GM23248 (cell line): Measurements from ENCODE around the gene PRICKLE1.

Experiments
- EZH2 ChIP-seq: fragments of 200-600 bp; sonication (generic); IDR thresholded peaks from 2 replicates; pipeline ENCODE4 v1.6.1; 2018; ENCODE audit warnings: antibody characterized with exemption, mild to moderate bottlenecking; ENCODE audit not compliant: insufficient read depth, poor library complexity, severe bottlenecking
- EZH2phosphoT487 ChIP-seq: fragments of 200-600 bp; sonication (generic); IDR thresholded peaks from 2 replicates; pipeline ENCODE4 v1.6.1; 2018; ENCODE audit warnings: antibody characterized with exemption, moderate library complexity, mild to moderate bottlenecking, low read depth; ENCODE audit not compliant: insufficient read depth

DNA sequence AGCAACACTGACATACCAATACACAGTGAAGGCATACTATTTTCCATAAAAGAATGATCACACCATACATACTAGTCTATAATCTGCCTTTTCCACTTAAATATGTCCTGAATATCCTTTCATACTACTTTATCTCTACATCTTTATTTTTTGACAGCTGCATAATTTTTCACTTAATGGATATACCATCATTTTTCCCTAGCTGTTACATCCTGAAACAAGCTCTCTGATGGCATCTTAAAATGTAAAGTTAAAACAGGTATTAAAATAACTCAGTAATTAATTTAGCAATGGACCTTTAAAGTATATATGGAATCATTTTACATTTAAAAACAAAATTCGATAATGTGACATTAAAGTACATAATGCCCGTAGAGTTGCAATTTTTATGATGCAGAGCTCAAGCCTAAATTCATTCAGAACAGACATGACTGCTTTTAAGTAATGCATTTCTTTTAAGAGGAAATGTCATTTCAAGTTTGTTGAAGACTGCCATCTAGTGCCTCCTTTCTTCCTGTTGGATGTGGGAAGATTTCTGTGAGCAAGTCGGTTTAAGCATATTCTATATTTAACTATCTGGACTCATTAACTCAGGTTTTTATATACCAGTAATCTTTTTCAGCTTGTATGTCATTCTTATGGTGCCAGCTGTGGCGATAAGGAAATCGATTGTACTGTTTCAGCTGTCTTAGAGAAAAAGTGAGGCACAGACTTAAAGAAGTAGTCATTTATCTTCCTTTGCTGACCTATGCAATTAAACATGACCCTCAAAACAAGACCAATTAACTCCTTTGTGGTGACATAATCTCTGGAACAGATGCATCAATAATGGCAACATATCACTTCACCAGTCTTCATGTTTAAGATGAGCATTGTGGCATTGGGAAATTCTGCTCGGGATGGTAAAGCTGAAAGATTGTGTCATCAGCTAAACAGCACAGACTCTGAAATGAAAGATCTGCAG, 20.3 kb downstream of the PRICKLE1 start:
- no peak for TF ChIP-seq EZH2phosphoT487
- TF ChIP-seq EZH2, result no peak
